Measurements from ENCODE around the gene VTI1A.

- TF ChIP-seq EZH2 (IDR thresholded peaks at IDR 0.05) (no peak), FOXP2 (optimal IDR thresholded peaks at IDR 0.05; ENCODE audit: control extremely low read depth, extremely low read length, insufficient read depth) (no peak), POLR2AphosphoS5 (IDR thresholded peaks at IDR 0.05; ENCODE audit: borderline replicate concordance, low read depth, low read length) (no peak)
Observed at GRCh38 chr10:112481602-112482001, 34.6 kb downstream of the VTI1A start.

All from SK-N-MC (cell line).